Stimulated activated CD8-positive, alpha-beta memory T cell treated with anti-CD3 and anti-CD28 coated beads, Interleukin-4, amount 100 ng/mL, for 1 hour (primary cell): Measurements from ENCODE around the gene CLRN3.

Source experiments
- DNase-seq, 2 donors: peaks; one replicate each; pipeline ENCODE4 v3.0.0-alpha.2; 2020; ENCODE audit warnings: low read depth in 2 of 2, low spot score in 1 of 2

The CLRN3 gene

GRCh38 chr10:127919418-127920271, 26.9 kb upstream of the CLRN3 start:
- DNase-seq = no peak

- DNase-seq = no peak
Observed at GRCh38 chr10:127918572-127918971, 25.8 kb upstream of the CLRN3 start.

GRCh38 chr10:127916826-127917225, 24.1 kb upstream of the CLRN3 start:
- no peak for DNase-seq

GRCh38 chr10:127915324-127915723, 22.6 kb upstream of the CLRN3 start:
- no peak for DNase-seq

DNA sequence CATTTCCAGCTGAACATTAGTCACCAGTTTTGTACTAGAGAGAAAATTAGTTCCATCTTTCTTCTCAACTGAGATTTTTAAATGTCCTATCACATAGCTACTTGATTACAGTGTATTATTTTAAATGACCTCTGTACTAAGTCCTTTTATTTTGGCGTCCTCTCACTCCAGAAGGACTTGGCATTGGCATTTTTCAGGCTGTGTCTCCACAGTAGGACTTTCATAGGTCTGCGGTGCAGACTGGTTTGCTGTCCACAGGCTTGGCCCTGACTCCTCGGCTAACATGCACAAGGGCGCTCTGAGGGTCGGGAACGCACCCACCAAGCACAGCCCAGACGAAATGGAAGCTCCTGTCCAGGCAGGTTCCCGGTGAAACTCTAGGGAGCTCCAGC, 20.6 kb upstream of the CLRN3 start:
- DNase-seq = no peak

- no peak for DNase-seq
Observed at GRCh38 chr10:127912607-127913367, 20.0 kb upstream of the CLRN3 start.

DNA sequence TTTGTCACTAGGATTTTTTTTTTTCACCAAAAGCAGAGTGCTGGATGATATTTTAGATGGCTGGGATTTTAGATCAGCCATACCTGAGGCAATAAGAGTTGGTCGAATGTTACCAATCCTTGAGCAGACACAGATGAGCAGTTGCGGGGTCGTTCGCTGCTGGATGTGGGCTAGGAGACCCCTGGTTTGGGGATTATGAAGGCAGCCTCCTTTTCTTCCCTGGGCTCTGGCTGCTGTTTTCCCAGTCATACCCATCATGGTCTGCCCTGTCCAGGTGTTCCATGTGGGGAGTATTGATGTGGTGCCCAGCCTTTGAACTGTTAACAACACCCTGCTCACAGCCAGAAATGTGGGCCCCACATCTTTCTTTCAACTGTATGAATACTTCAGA, 19.1 kb upstream of the CLRN3 start:
- DNase-seq = no peak

GRCh38 chr10:127911218-127911866, 18.6 kb upstream of the CLRN3 start:
- no peak for DNase-seq

DNA sequence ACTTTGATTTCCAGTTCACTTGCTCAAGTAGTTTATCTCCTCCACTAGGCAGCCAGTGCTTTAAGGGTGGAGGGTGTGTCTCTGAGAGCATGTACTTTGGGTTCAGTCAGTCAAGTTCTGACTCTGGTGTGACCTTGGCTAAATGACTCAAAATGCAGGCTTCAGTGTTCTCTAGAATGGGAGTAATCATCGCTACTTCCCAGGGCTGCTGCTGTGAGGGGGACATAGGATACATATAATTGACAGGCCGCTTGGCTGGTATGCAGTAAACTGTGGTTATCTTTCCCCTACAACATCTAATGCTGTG, 17.7 kb upstream of the CLRN3 start:
- no peak for DNase-seq

GRCh38 chr10:127909716-127910463, 17.1 kb upstream of the CLRN3 start:
- DNase-seq = no peak

DNA sequence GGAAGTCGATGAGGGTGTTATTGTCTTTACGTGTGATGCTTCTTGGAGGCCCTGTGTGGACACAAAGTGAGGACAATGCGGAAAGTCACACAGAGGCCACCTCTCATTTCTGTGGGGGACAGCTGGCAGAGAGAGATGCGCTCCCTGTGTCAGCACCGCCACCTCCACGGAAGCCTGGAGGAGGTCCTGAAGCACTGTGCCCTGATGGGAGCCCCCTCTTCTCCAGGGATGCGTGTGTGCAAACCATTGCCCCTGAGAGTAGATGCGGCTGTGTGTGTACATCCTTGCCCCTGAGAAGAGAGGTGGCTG, 16.2 kb upstream of the CLRN3 start:
- no peak for DNase-seq

- DNase-seq = no peak
Observed at GRCh38 chr10:127908106-127908958, 15.6 kb upstream of the CLRN3 start.

DNA sequence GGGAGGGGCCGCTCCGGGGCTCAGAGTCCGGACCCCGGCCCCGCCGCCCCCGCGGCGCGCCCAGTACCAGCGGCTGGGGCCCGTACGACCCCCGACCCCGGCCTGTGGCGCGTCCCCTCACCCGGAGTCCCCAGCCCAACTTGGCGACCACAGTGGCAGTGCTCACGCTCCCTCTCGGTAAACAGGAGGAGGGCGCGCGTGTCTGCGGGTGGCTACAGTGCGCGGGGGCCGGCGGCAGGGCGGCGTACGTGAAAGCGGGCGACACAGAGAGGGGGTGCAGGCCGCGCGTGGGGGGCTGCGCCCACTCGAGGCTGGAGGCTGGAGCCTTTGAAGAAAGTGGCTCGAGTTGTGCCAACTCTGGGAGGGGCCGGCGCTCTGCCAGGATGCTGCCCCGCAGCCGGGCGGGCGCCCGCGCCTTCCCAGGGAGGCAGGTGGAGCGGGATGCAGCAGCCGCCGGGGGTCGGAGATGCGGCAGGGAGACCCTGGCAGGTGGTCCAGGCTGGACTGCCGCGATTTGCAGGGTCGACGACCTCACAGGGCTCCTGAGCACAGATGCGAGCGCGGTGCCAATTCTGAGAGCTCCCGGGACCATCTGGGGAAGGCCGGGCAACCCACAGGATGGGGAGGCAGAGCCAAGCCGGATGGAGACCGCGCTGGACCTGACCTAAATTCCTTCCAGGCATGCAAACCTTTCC, 14.8 kb upstream of the CLRN3 start:
- DNase-seq = no peak

GRCh38 chr10:127906548-127907377, 14.0 kb upstream of the CLRN3 start, which contains the start of gene PTPRE:
PTPRE (plus strand) TSS chr10:127907103; CDS start chr10:128040882, 133,779 bp downstream.
- DNase-seq = peak; percentile 8 to 15

DNA sequence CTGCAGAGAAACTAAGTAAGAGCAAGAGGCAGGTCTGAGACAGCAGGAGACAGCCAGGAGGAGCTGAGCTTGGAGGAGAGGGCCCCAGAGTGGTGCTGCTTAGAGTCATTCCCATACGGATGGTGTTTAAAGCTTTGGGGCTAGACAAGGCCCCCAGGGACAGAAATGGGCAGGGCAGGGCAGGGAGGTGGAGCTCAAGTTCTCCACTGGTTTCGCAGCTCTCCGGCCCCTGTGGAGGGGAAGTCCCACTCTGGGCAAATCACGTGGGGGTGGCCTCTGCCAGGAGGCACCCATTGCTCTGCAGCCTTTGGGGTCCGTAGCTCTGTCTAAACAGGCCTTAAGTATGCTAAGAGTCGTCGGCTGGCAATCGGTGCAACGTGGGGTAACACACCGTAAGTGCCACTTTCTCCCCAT, 13.1 kb upstream of the CLRN3 start:
- DNase-seq = no peak

GRCh38 chr10:127905001-127905847, 12.5 kb upstream of the CLRN3 start:
- DNase-seq = no peak

DNA sequence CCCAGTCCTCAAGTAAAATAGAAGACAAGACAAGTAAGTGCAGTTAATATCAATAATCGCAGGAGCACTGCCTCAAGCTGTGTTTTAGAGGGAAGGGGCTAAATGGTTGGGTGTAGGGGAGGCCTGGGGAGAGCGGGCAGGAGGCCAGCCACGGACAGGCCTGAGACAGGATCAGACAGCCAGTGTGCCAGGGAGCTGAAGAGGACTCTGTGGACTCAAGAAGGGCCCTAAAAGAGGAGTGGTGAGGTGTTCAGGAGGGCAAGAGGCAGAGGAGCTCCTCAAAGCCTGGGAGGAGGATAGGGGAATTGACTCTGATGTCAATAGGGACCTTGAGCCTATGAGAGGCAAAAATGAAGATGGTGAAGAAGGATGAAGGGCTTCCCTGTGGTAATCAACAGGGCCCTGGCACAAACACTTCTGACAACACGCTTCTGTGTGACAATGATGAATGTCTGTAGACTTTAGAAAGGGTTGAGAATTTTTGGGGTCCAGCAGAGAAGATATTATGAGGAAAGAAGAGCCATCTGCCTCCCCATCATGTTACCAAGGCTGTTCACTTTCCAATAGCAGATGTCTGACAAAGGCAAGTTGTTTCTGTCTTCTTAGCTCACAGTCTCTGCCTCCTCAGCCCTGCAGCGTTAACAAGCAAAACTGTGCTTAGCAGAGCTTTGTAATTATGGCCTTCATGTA, 11.7 kb upstream of the CLRN3 start:
- DNase-seq = no peak

- DNase-seq = no peak
Observed at GRCh38 chr10:127903789-127904188, 11.0 kb upstream of the CLRN3 start.
